MM.1S (cell line): ENCODE data around the gene RAB5IF.

Experiments
- EZH2 ChIP-seq: fragments of 300-600 bp; sonication (generic); optimal IDR thresholded peaks from 2 replicates; pipeline ENCODE3; 2017; ENCODE audit warnings: low read depth, mild to moderate bottlenecking, antibody characterized with exemption, low read length, mixed read lengths
- EZH2phosphoT487 ChIP-seq: fragments of 300-600 bp; sonication (generic); IDR thresholded peaks from 2 replicates; pipeline ENCODE4 v1.6.1; 2018; ENCODE audit warnings: antibody characterized with exemption, low read length
- TF ChIP-seq, protein P1 (sequence below): fragments of 300-600 bp; sonication (generic); IDR thresholded peaks from 2 replicates; pipeline ENCODE4 v1.5.1; 2016; ENCODE audit warnings: antibody characterized with exemption, low read length, mixed read lengths

DNA sequence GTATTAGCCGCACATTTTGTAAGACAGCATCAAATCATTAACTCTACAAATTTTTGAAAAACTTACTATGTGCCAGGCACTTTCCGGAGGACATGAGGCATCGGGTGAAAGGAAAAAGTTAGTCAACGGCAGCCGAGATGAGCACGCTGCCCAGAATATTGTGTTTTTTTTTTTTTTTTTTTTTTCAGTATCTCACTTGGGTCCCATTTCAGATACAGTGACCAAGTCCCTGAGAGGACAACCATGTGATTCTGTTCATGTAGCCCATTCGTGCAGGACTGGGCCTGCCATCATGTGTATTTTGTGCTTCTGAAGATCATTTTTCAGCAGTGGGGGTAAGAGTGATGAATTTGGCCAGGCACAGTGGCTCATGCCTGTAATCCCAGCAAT lies 39.1 kb downstream of the RAB5IF start:
- TF ChIP-seq, protein P1, sequence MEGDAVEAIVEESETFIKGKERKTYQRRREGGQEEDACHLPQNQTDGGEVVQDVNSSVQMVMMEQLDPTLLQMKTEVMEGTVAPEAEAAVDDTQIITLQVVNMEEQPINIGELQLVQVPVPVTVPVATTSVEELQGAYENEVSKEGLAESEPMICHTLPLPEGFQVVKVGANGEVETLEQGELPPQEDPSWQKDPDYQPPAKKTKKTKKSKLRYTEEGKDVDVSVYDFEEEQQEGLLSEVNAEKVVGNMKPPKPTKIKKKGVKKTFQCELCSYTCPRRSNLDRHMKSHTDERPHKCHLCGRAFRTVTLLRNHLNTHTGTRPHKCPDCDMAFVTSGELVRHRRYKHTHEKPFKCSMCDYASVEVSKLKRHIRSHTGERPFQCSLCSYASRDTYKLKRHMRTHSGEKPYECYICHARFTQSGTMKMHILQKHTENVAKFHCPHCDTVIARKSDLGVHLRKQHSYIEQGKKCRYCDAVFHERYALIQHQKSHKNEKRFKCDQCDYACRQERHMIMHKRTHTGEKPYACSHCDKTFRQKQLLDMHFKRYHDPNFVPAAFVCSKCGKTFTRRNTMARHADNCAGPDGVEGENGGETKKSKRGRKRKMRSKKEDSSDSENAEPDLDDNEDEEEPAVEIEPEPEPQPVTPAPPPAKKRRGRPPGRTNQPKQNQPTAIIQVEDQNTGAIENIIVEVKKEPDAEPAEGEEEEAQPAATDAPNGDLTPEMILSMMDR = no peak
- TF ChIP-seq EZH2 (no peak), EZH2phosphoT487 (no peak)
